Right hindlimb (tissue), 1 donor: ENCODE results near the gene CD4.
"Not testable (repeated sequence)": the region's sequence is repeated elsewhere in the genome, so short reads cannot be mapped to it uniquely, and the experiment has no call there.

Experiments
- DNase-seq: peaks from one replicate; pipeline ENCODE4 v3.0.0-alpha.2; 2018

CD4 gene

DNA sequence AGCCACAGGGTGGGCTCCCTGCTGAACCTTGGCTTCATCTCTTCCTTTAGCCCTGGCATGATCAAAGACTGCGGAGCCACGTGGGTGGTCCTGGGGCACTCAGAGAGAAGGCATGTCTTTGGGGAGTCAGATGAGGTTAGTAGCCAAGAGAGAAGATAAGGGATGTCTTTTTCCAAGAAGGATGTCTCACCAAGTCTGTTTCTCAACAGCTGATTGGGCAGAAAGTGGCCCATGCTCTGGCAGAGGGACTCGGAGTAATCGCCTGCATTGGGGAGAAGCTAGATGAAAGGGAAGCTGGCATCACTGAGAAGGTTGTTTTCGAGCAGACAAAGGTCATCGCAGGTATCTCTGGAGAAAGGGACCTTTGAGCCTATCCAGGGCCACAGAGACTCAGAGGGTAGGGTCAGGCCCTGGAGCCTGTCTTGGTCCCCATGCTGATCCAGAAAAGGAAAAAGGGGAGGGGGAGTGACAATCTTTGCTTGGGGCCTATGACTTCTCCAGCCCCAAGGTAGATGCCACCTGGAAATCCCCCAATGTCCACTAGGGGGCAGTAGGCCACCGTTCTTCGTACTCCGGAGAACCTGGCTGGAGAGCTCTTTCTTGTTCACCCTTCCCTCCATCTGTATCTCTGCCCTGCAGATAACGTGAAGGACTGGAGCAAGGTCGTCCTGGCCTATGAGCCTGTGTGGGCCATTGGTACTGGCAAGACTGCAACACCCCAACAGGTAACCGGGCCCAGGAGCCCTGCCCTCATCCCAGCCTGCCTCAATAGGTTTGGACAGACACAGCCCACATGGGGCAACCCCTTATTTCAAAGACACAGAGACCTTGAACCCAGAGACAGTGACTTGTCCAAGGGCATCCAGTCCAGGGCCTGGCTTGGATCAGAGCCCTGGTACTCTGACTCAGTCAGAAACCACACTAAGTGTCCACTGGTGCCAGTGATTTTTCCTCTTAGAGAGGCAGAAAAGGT is 80.0 kb downstream of the CD4 start:
- peak; percentile 83 for DNase-seq

DNA sequence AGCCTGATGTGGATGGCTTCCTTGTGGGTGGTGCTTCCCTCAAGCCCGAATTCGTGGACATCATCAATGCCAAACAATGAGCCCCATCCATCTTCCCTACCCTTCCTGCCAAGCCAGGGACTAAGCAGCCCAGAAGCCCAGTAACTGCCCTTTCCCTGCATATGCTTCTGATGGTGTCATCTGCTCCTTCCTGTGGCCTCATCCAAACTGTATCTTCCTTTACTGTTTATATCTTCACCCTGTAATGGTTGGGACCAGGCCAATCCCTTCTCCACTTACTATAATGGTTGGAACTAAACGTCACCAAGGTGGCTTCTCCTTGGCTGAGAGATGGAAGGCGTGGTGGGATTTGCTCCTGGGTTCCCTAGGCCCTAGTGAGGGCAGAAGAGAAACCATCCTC is 81.0 kb downstream of the CD4 start:
- DNase-seq: not testable (repeated sequence)
